Retina (tissue), 1 donor: ENCODE measurements around the gene PRRC2C.
"Not testable (repeated sequence)": the region's sequence is repeated elsewhere in the genome, so short reads cannot be mapped to it uniquely, and the experiment has no call there.

Experiments
- DNase-seq: peaks from one replicate; pipeline ENCODE4 v3.0.0-alpha.2; 2016

PRRC2C gene

GRCh38 chr1:171500803-171501202, 15.5 kb downstream of the PRRC2C start:
- DNase-seq = no peak

- no peak for DNase-seq
These were observed 16.1 kb downstream of the PRRC2C start for GRCh38 chr1:171501305-171502024.

DNA sequence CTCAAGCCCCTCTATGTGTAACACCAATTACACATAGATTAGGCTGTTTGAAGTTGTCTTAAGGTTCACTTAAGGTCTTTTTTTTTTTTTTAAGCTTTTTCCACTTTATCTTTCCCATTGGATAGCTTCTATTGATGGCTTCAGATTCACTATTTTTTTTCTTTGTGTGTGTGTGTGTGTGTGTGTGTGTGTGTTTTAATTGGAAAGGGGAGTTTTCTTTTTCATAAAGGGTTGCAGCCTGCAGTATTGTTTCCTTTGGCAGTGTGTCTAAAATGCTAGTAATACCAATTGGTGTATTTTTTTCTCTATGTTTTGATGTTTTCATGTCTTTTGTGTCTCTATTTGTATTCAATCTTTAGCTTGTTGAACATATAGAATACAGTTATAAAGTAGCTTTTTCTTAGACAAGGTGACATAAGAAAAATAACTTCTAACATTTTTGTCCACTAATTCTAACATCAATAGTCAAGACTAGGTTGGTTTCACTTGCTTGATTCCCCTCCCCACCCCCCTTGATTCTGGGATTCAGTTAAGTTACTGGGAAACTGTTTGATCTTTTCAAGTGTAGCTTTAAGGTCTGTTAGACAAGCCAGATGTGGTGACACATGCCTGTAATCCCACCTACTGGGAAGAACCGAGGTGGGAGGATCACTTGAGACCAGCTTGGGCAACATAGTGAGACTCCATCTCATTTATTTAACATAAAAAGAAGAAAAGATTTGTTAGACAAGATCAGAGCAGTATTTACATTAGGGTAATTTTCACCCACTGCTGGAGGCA, 21.4 kb downstream of the PRRC2C start:
- DNase-seq = no peak

GRCh38 chr1:171507435-171507834, 22.1 kb downstream of the PRRC2C start:
- DNase-seq = no peak

DNA sequence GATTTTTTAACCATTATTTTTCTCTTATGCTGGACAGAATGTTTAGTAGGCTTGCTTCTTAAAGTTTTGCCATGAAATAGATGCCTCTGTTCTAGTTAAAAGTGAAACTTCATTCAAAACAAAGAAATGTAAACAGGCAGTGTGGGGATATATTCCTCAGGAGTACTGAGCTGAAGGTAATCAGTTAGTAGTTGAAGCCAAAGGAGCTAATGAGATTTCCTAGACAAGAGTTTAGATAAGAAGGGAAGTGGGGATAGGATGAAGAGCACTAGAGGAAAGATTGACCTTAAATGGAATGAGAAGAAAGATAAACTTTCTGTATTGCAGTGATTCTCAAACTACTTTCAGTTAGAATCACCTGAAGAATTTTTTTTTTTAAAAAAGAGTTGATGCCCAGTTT, 23.9 kb downstream of the PRRC2C start:
- no peak for DNase-seq

- no peak for DNase-seq
These were observed 28.4 kb downstream of the PRRC2C start for GRCh38 chr1:171513743-171514142.

GRCh38 chr1:171515299-171515698, 30.0 kb downstream of the PRRC2C start:
- no peak for DNase-seq

DNA sequence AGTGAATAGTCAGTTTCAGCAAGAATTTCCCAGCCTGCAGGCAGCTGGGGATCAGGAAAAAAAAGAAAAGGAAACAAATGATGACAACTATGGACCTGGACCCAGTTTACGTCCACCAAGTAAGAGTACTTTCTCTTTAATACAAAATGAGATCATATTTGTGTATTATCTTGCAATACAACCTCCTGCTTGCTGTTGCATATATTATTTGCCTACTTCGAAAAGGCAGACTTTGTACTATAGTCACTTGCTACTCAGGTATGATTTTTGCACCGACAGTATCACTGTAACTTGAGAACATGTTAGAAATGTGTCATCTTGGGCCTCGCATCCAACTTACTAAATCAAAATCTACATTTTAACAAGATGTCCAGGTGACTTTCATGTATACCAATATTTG, 30.4 kb downstream of the PRRC2C start:
- no peak for DNase-seq

- no peak for DNase-seq
These were observed 36.2 kb downstream of the PRRC2C start for GRCh38 chr1:171521567-171521966.

DNA sequence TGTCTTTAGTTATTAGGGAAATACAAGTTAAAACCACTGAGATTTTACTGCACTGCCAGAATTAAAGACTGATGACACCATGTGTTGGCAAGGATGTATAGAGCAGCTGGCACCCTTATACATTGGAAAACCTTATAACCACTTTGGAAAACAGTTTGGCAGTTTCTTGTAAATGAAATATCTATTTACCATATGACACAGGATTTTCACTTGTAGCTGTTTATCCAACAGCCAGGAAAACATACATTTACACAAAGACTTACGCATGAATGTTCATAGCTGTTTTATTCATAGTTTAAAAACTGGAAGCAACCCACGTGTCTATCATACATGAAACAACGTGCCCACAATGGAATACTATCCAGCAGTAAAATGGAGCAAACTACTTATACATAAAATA, 45.3 kb downstream of the PRRC2C start:
- DNase-seq = no peak

DNA sequence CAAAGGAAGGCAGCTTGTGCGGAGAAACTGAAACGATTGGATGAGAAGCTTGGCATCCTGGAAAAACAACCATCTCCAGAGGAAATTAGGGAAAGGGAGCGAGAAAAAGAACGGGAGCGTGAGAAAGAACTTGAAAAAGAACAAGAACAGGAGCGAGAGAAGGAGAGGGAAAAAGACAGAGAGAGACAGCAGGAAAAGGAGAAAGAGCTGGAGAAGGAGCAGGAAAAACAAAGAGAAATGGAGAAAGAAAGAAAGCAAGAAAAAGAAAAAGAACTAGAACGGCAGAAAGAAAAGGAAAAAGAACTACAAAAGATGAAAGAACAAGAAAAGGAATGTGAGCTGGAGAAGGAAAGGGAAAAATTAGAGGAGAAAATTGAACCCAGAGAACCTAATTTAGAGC, 47.2 kb downstream of the PRRC2C start:
- no peak for DNase-seq

DNA sequence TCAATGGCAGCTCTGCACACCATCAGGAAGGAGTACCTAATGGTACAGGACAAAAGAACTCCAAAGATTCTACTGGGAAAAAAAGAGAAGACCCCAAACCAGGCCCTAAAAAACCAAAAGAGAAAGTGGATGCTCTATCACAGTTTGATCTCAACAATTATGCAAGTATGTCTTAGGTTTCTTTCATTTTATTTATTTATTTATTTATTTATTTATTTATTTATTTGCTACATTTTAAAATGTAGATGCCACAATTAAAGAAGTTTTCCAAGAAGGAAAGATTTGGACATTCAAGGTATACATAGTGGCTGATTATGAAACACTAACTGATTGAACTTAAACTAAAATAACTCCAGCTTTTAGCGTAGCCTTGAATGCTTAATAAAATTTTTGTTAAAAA, 60.2 kb downstream of the PRRC2C start:
- no peak for DNase-seq

DNA sequence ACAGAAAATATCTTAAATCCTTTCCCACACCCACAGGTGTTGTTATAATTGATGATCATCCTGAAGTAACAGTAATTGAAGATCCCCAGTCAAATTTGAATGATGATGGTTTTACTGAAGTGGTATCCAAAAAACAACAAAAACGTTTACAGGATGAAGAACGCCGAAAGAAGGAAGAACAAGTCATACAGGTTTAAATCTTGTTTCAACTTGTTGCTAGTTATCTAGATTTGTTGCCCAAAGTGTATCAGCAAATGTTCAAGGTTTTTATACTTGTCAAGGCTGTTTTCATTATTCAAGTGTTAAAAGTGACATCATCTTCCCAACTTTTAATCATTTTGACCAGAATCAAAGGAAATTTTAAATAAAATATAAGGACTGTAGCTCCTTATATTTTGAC, 64.7 kb downstream of the PRRC2C start:
- no peak for DNase-seq

DNA sequence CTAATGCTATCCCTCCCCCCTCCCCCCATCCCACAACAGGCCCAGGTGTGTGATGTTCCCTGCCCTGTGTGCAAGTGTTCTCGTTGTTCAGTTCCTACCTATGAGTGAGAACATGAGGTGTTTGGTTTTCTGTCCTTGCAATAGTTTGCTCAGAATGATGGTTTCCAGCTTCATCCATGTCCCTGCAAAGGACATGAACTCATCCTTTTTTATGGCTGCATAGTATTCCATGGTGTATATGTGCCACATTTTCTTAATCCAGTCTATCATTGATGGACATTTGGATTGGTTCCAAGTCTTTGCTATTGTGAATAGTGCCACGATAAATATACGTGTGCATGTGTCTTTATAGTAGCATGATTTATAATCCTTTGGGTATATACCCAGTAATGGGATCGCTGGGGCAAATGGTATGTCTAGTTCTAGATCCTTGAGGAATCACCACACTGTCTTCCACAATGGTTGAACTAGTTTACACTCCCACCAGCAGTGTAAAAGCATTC, 65.3 kb downstream of the PRRC2C start:
- not testable (repeated sequence) for DNase-seq

GRCh38 chr1:171553960-171554359, 68.6 kb downstream of the PRRC2C start:
- DNase-seq = not testable (repeated sequence)

DNA sequence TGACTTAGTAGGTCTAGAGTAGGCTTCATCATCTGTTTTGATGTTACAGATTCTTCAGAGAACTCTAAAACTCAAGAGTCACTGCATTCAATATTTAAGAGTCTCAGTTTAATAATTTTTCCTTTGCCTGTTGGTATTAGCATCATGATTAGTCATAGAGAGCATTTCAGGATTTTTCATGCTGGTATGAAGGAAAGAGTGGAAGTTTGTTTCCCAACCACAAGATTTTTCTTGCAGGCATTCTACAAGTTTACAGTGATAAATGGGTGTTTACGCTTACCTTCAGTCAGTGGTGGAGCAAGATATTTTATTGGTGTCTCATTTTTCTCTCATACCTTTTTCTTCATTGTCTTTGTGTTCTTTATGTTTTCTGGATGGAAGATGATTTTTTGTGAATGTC, 78.3 kb downstream of the PRRC2C start:
- no peak for DNase-seq

- no peak for DNase-seq
These were observed 81.1 kb downstream of the PRRC2C start for GRCh38 chr1:171566467-171566866.

- no peak for DNase-seq
These were observed 85.0 kb downstream of the PRRC2C start for GRCh38 chr1:171570295-171570694.

- no peak for DNase-seq
These were observed 90.8 kb downstream of the PRRC2C start for GRCh38 chr1:171576144-171576543.

DNA sequence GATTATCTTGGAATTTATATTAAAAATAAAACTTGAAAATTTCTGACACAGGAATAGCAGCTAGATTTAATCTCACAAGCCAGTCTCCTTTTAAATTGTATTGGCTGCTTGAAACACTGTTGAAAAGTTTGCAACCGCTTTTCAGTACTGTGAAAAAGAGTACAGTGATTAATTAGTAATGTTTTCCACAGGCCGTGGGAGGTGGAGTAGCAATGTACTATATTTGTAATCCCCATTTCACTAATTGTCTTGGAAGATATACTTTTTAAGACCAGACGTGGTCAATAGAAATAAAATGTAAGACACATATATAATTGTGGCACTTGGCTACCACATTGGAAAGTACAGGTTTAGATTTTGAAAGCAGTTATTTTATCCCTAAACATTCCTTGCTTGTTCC, 95.9 kb downstream of the PRRC2C start:
- DNase-seq = no peak

- DNase-seq = no peak
These were observed 96.4 kb downstream of the PRRC2C start for GRCh38 chr1:171581766-171582165.

GRCh38 chr1:171582589-171582988, 97.3 kb downstream of the PRRC2C start:
- DNase-seq = no peak

GRCh38 chr1:171583591-171584201, 98.4 kb downstream of the PRRC2C start:
- DNase-seq = no peak

DNA sequence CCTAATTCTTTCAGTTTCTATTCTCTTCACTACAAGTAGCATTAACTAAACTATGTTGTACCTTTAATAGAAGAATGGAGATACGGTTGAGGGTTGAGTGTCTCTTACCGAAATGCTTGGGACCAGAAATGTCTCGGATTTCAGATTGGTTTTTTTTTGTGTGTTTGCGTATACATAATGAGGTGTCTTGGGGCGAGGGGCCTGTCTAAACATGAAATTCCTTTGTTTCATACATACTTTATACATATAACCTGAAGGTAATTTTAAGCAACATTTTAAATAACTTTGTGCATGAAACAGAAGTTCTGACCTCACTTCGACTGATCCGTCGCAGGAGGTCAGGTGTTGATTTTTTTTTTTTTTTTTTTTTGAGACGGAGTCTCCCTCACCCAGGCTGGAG, 100.4 kb downstream of the PRRC2C start:
- no peak for DNase-seq
